Neural cell (in vitro differentiated cells): ENCODE measurements around the gene FNDC3B.

Experiments
- CTCF ChIP-seq: fragments of 450-650 bp; IDR thresholded peaks from 2 replicates; pipeline ENCODE4 v1.5.1; 2014; ENCODE audit warnings: antibody characterized with exemption, mild to moderate bottlenecking, moderate library complexity; ENCODE audit not compliant: poor library complexity, severe bottlenecking
- EP300 ChIP-seq: fragments of 450-650 bp; conservative IDR thresholded peaks from 2 replicates; pipeline ENCODE4 v1.6.1; 2014; ENCODE audit warnings: antibody characterized with exemption, mild to moderate bottlenecking, moderate library complexity; ENCODE audit not compliant: poor library complexity, severe bottlenecking
- POLR2AphosphoS5 ChIP-seq: IDR thresholded peaks from 2 replicates; pipeline ENCODE4 v1.6.1; 2012
- REST ChIP-seq: IDR thresholded peaks from 2 replicates; pipeline ENCODE4 v1.6.1; 2012; ENCODE audit warnings: borderline replicate concordance
- TAF1 ChIP-seq: IDR thresholded peaks from 2 replicates; pipeline ENCODE4 v1.6.1; 2012; ENCODE audit warnings: low read depth

GRCh38 chr3:172197344-172197743, 158.0 kb downstream of the FNDC3B start:
- TF ChIP-seq CTCF = no peak
- no peak for TF ChIP-seq TAF1
- no peak for TF ChIP-seq REST
- TF ChIP-seq EP300 = no peak
- no peak for TF ChIP-seq POLR2AphosphoS5
